Measurements from ENCODE around the gene ANTXRL.

DNA sequence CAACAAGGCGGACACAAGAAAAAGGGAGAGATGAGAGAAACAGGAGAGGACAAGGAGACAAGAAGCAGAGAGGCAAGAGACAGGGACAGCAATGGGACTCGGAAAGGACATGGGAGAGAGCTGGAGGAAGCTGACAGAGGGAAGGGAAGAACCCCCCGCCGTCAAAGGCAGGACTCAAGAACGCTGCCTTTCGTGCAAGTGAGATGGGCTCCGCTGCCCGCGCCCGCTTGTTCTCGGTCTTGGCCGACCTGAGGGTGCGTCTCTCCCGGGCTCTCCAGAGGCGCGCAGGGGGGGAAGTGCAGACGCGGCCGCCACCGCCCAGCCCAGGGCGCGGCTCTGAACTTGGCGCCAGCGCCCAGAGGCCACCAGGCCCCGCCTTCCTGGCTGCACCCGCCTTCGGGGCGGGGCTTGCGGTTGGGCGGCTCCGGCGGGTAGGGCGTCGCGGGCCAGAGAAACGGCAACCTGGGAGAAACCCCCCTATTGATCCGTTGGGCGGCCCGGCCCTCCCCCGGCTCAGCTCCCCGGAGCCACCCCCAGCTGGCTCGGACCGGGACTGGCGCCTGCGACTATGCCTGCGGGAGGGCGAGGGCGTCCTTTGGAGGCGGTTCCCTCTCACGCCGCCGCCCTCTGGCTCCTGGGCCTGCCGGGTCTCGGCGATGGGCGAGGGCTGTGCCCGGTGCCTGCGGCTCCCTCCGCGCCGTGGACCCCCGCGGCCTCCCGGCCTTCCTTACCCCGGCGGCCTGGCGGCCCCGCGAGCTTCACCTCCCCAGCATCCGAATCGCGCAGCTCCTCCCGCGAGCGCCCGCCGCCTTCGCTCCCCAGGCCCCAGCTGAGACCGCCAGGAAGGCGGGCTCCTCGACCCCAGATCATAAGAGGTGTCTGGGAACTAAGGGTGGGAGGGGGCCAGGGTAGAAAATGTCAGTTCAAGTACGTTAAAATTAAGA, 2.2 kb upstream of the ANTXRL start:
- TF ChIP-seq, protein P1, sequence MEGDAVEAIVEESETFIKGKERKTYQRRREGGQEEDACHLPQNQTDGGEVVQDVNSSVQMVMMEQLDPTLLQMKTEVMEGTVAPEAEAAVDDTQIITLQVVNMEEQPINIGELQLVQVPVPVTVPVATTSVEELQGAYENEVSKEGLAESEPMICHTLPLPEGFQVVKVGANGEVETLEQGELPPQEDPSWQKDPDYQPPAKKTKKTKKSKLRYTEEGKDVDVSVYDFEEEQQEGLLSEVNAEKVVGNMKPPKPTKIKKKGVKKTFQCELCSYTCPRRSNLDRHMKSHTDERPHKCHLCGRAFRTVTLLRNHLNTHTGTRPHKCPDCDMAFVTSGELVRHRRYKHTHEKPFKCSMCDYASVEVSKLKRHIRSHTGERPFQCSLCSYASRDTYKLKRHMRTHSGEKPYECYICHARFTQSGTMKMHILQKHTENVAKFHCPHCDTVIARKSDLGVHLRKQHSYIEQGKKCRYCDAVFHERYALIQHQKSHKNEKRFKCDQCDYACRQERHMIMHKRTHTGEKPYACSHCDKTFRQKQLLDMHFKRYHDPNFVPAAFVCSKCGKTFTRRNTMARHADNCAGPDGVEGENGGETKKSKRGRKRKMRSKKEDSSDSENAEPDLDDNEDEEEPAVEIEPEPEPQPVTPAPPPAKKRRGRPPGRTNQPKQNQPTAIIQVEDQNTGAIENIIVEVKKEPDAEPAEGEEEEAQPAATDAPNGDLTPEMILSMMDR (conservative IDR thresholded peaks at IDR 0.05): no peak
- no peak for TF ChIP-seq EZH2 (IDR thresholded peaks at IDR 0.05; ENCODE audit: low read depth)
